Measurements from ENCODE around the gene VIPR2.
"Not testable (repeated sequence)": the region's sequence is repeated elsewhere in the genome, so short reads cannot be mapped to it uniquely, and the experiment has no call there.

The VIPR2 gene, protein sequence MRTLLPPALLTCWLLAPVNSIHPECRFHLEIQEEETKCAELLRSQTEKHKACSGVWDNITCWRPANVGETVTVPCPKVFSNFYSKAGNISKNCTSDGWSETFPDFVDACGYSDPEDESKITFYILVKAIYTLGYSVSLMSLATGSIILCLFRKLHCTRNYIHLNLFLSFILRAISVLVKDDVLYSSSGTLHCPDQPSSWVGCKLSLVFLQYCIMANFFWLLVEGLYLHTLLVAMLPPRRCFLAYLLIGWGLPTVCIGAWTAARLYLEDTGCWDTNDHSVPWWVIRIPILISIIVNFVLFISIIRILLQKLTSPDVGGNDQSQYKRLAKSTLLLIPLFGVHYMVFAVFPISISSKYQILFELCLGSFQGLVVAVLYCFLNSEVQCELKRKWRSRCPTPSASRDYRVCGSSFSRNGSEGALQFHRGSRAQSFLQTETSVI

DNA sequence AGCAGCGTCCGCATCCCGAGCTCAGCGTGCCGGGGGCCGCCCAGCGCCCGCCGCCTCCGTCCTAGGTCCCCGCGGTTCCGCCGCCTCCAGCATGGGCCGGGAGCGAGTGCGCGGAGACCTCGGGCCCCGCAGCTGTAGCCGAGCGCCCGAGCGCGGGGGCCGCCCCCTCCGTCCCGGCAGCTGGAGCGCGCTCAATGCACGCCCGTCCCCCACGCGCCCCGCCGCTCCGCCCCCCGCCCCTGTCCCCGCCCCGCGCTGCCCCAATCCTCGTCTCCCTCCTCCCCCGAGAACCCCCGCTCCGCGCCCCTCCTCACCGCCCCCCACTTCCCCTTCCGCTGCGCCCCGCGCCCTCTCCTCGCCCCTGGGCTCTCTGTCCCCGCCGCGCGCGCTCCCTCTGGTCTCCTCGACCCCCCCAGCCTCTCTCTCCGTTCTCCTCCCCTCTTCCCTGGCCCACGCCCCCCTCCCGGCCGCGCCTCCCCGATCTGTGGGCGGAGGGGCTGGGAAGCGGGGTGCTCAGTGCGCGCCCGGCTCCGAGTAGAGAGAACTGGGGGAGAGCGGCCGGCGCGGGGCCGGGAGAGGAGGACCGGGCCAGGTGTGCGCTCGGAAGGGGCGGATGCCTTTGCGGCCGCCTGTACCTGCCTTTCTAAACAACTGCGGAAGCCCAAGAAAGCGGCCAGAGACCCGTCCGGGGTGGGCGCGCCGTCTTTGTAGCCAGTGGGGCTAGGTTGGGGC lies at the start of gene VIPR2:
Gene VIPR2 (minus strand): TSS at position 110 of the 732 bp plus-strand sequence. CDS start 96 bp downstream, at position 14.
- no peak for DNase-seq (ENCODE audit: low read depth)

DNA sequence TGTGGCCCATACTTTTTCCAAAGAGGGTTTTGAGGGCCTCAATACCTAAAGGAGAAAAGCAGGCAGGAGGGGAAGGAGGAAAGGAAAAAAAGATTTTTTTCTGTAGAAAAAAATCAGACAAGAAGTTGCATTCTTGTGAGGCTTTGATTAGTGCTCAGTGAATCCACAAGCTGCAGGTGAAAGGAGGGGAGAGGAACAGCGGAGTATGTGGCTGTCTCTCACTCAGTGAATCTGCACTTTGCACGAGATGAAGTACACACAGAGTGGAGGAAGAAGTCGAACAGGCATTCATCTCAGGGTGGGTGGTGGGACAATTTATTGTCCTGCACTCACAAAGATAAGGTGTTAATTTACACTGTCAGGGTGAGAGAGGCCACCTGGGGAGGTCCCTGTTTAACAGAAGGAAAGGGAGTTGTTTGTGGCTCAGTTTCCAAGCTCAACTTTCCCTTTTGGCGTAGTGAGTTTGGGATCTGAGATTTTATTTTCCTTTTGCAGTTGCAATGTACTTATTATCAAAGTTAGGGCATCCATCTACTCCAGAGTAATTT lies 49.0 kb upstream of the VIPR2 start:
- no peak for DNase-seq (ENCODE audit: low read depth)

DNA sequence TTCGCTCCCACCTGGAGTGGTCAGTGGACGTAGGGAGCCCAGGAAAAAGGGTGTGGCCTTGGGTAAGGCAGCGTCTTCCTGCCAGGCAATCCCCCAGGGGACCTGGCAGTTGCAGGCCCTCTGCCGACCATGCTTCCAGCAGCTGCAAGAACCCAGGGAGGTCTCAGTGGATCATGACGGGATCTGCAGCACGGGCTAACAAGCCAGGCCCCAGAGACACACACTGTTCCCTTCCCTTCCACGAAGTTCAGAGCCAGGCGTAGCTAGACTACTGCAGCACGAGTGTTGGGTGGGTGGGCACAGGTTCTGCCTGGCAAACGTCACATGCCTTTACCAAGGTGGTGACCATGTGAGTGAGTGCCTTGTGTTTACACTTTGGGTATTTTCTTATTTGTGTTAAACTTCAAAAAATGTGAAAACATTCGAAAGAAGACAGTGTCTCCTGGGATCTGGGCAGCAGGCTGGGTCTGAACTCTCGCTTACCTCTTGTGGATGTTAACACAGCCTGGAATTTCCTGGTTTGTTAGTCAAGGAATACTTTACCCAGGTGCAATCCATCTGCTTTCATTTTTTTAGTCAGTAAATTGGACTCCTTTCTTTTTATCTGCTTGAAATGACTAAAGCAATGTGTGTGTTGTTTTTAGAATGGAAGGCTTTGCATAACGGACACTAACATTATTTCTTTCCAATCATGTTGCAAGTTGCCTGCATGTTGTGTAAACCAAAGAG lies 48.2 kb upstream of the VIPR2 start:
- no peak for DNase-seq (ENCODE audit: low read depth)

DNA sequence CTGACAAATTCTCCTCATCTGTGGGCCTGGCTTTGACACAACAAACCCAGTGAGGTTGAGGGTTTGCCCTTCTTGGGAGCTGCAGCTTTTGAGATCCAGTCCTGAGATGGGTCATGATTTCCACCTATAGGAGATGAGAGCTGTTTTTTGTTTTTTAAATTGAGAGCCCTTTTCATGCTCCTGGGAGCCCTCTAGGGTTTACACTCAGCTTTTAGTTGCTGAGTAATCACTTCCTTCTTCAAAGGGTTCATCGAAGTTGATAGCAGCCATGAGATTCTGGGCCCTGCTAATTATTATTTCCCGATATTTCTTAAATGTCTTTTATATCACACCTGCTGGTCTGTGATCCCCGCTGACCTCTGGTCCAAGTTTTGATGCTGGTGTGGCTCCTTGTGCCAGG lies 47.3 kb upstream of the VIPR2 start:
- no peak for DNase-seq (ENCODE audit: low read depth)

DNA sequence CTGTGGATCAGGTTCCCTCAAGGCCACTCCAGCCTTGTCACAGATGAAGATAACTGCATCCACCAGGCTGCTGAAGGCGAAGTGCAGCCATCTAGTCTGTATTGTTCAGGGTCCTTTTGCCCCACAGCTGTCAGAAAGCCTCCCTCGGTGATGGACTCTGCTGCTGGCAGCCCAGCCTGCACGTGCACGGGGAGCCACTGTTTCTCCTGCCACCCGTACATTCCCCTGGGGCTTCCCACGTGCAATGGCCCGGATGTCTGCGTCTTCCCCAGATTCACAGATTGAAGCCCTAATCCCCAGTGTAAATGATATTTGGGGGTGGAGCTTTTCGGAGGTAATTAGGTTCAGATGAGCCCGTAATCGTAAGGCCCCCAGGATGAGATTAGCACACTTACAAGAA lies 46.6 kb upstream of the VIPR2 start:
- DNase-seq (ENCODE audit: low read depth): no peak

DNA sequence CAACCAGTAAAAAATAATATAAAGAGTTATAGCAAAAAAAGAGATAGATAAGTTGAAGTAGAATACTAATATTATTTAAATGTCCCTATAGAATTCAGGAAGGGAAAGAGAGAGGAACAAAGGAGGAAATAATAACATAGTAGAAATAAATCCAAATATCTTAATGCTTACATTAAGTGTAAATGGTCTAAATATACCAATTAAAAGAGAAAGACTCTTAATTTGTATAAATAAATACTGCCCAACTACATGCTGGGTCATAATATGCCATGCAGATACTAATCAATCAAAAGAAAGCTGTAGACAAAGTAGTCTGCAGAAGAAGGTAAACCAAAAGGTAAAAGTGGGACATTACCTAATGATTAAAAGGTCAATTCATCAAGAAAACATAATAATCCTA lies 43.3 kb upstream of the VIPR2 start:
- DNase-seq (ENCODE audit: low read depth): no peak

DNA sequence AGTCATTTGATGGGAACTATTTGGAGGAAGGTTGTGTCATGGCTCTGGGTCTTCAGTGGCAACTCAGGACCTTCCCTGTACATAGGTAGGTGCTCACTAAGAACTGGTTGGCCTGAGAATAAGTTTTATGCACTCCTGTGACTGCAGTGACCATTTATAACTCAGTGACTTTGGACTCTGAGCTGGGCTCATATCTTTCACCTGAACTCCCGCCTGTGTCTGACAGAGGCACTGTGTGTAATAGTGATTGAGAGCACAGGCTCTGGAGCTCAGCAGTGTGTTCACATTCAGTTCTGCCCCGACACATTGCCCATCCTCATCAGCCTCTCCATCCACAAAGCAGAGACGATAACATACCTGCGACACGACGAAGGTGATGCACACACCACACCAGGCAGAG lies 34.6 kb upstream of the VIPR2 start:
- DNase-seq (ENCODE audit: low read depth): no peak

DNA sequence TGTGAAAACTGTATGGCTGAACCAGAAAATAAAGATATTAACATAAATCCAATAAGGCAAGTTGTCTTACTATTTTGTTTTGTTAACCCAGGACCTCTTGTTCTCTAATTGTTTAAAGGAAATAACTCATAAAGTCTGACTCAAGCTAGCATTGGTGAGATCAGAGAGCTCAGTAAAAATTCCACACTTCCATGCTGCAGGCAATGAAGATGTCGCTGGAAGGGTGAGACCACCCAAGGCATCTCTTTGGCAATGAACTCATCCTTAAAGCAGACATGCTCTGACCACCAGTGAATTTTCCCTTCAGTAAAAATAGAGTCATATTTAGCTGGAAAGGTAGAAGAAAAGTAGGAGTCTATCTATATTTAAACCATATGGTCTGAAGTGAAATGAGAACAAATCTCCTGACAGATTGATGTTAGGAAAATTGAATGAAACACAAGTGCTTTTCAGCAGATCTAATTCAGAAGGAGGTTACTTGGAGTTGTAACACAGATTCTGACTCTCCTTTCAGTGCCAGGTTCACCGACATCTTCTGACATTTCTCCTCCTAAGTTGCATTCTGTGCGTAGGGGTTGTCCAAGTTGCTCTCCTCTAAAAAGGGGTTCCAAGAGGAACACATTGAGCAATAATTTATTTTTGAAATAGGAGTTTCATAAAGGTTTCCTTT lies 32.8 kb upstream of the VIPR2 start:
- no peak for DNase-seq (ENCODE audit: low read depth)

DNA sequence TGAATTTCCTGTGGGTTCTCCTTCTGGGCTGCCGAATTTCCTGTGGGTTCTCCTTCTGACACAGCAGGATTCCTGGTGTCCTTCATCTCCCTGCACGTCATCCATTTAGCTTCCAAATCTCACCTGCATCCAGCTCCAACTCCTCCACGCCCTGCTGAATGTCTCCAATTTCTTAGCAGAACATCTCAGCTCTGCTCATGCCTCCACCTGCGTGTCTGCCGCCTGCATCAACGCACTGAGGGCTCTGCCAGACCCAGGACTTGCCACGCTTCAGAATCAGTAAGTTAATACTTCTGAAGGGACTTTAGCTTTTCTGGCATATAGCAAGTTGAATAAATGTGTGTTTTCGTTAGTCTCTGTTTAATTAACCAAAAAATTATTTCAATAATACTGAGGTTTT lies 31.1 kb upstream of the VIPR2 start:
- peak; percentile 31 for DNase-seq (ENCODE audit: low read depth)

DNA sequence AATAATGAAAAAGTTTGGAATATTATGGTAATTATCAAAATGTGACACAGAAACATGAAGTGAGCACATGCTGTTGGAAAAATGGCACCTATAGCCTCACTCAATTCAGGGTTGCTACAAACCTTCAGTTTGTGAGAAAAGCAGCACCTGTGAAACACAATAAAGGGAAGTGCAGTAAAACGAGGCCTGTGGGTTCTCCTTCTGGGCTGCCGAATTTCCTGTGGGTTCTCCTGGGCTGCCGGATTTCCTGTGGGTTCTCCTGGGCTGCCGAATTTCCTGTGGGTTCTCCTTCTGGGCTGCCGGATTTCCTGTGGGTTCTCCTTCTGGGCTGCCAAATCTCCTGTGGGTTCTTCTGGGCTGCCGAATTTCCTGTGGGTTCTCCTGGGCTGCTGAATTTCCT lies 30.4 kb upstream of the VIPR2 start:
- DNase-seq (ENCODE audit: low read depth): peak; percentile 25

DNA sequence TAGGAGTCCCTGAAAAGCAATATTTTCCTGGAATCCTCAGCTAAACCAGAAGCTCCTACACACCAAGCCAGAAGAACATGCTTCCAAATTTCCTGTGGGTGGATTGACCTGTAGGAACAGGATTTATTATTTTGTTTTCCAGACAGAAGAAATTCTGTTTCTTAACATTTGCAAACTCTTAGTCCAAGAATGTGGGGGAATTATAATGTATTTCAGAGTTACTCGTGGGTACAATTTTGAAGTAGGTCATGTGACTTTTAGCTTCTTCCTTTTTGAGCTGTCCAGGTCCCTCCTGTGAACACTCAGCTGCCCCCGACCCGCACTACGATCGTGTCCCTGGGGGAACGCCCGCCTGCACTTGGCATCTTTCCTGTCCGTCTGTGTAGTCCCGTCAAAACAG lies 27.7 kb upstream of the VIPR2 start:
- no peak for DNase-seq (ENCODE audit: low read depth)

DNA sequence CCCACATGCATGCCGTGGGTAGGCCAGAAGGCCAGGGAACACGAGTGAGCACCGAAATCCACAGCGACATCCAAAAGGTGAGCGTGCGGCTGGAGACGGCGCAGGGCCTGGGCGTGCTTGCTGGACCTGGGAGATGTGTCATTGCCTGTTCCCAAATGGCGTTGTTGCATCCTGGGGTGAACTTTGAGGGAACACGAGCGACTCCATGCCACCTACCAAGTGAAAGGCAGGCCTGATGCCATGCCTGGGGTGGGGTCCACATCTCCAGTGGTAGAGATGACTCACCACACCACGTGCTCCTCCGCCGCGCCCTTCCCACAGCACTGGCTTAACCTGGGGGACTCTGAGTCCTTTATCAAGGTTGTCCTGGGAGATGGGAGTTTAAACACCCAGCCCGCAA lies 24.7 kb upstream of the VIPR2 start:
- no peak for DNase-seq (ENCODE audit: low read depth)

DNA sequence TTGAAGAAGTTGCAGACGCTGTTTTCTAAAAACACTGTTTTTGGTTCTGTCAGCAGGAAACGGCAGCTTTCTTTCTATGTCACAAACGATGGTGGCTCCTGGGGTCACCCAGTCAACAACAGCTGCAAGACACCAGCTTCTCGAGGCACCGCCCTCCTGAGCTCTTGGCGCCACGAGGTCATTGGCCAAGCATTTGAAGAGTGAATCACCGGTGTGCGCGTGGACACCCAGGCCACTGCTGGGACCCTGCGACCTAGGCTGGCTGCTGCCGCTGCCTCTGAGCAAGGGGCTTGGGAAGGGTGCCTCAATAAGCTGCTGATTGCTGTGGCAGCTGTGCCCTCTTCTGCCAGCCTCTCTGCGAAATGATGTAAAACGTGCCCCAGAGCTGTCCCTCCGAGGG lies 22.5 kb upstream of the VIPR2 start:
- DNase-seq (ENCODE audit: low read depth): no peak

DNA sequence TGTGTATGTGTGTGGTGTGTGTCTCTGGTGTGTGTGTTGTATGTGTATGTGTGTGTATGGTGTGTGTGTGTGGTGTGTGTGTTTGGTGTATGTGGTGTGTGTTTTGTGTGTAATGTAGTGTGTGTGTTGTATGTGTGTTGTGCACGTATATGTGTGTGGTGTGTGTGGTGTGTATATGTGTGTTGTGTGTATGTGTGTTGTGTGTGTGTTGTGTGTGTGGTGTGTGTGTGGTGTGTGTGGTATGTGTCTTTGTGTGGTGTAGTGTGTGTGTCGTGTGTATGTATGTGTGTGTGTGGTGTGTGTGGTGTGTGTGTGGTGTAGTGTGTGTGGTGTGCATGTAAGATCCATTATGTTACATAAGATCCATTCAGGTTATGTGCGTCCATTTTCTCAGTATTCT lies 21.9 kb upstream of the VIPR2 start:
- no peak for DNase-seq (ENCODE audit: low read depth)

DNA sequence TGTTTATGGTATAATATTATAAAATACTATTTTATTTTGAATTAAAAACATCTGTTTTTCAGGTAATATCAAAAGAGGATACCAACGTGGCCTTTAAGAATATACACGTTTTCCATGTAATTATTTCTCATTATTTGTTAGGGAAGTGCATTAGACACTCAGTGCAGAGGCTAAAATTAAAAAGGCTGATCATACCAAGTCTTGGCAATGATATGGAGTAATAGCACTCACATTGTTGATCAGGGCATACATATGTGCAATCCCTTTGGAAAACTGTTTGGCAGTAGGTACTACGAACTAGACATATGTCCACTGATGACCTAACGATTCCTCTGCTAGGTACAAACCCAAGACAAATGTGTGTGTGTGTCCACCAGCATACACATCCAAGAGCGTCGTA lies 20.7 kb upstream of the VIPR2 start:
- no peak for DNase-seq (ENCODE audit: low read depth)

DNA sequence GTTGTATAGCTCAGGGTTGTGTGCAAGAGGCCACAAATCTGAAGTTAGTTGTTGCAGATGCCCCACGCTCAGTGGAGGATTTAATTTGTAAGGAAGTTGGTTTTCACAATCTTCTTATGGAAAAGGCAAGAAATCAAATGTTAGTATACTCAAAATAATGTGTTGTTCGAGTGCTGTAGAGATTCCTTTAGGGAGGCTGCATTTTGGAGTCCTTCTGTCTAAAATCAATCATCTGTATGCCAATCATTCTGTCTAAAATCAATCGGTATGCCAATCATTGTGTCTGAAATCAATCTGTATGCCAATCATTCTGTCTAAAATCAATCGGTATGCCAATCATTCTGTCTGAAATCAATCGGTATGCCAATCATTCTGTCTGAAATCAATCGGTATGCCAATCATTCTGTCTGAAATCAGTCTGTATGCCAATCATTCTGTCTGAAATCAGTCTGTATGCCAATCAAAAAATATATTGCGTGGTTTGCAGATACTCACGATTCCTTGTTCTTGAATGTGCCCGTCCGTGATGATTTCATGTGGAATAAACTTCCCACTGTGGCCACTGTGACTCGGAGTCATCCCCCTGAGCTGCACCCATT lies 19.1 kb upstream of the VIPR2 start:
- not testable (repeated sequence) for DNase-seq (ENCODE audit: low read depth)

DNA sequence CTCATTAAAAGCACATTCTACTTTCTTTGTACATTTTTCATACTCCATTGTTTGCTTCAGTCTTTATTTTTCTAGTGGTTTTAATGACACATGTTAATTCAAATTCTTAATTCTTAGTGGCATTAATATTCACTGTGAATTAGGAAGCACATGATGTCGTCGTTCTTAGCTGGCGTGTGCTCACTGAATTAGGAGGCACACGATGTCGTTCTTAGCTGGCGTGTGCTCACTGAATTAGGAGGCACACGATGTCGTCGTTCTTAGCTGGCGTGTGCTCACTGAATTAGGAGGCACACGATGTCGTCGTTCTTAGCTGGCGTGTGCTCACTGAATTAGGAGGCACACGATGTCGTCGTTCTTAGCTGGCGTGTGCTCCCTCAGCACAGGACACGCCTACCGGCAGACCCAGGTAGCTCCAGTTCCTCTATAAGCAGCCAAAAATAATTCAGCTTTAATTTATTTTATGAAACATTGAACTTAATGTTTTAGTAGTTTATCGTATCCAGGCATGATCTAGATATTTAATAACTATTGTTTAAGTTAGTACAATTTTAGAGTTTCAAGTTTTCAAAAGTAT lies 17.5 kb upstream of the VIPR2 start:
- DNase-seq (ENCODE audit: low read depth): not testable (repeated sequence)

DNA sequence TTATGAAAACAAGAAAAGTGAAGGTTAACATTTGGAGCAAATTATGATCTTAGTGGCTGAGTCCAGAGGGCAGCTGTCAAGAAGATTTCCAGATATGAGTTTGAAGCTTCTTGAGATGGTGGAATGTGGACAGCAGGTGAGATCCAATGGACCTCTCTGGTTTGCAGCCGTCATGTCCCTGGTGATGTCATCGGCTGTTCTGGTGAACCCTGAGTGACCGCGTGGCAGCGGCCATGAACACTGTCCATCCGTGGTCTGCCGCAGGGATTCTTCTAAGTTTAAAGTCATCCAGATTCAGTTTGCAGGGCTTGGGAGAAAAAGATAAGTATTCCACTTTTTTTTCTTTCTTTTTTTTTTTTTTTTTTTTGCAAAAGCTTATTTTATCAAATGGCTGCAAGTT lies 15.8 kb upstream of the VIPR2 start:
- DNase-seq (ENCODE audit: low read depth): no peak

DNA sequence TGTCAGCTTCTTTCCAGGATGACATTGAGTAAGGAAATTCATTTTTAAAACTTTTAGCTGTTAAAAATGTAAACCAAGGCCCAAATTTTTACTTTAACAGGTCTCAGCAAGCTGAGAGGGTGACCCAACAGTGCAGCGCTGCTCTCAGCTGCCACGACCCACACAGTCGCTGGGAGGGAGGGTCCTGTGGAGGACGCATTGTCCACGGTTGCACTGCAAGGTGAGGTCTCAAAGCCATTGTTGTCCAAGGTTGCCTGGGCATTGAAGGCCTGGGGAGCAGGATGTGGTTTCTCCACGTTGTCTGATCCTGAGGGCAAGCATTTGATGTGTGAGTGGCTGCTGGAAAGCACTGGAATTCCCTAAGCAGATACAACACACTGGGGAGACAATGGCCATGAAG lies 15.1 kb upstream of the VIPR2 start:
- DNase-seq (ENCODE audit: low read depth): no peak

DNA sequence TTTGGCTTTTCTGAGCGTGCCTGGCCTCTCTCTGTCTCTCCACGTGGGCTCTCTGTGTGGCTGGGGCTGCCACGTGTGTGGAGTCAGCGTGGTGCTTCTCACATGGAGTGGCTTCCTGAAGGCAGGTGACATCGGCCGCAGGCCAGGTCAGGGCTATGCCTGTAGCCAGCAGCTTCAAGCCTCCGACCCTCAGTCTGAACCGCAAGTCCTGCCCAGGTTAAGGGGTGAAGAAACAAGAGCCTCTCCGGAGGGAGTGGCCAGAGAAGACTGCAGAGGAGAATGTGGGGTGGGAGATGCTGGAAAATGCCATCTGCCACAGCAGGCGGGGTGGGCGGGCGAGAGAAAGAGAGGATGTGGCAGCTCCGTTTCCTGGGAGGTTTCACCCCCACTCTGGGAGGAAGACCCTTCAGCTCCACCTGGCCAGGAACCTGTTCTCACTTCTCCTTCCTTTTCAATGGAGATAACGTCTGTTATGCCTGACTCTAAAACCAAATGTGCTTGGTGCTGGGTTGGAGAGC lies 14.3 kb upstream of the VIPR2 start:
- no peak for DNase-seq (ENCODE audit: low read depth)
